Measurements from ENCODE around the gene WNT16. TPM values are rescaled to one million over a fixed set of nuclear protein-coding genes. Genes with fewer than 3 reads are reported as not detected.

The WNT16 gene
- polyA plus RNA-seq, 3 donors = not detected

DNA sequence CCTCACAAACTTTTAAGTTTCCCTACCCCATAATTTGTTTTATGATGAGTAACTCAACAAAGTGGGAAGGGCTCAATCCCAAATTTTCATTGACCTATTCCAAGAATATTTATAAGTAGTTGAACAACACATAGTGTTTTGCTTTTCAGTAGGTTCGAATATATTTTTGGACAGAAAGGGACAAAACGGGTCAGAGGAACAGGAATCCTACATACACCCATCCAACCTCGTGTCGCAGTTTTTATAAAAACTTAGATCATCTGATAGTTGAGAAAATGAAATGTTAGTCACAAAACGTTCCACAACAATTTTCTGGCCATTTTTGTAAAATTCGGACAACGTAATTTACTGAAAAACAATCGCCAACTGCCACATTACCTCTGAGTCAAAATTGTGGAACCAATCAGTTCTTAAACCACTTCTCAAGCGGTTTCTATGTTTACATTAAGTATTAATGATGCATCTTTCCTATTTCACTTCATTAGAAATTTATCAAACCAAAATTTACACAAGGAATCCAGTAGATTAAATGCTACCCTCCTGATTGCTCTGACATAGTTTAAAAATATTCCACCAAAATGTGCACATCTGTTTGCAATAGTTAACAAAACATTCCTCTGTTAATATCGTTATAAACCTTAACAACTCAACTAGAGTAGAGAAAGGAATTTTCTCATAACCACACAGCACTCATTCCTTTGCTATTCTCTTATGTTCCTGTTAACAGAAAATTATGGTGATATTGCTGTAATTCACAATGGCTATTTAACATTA is 6.3 kb downstream of the WNT16 start:
- no peak overlapping the region for H3K27ac ChIP-seq (ENCODE audit: low read depth, low read length)
- WGBS, 3 donors = 79 to 90% (median 88%) methylated on average over 10 of the region's 10 CpGs

- no peak overlapping the region for H3K27ac ChIP-seq (ENCODE audit: low read depth, low read length)
- WGBS, 3 donors = 74 to 82% (median 74%) methylated on average over 3 of the region's 3 CpGs
Measured at GRCh38 chr7:121336579-121336978, 7.8 kb downstream of the WNT16 start.

- no peak overlapping the region for H3K27ac ChIP-seq (ENCODE audit: low read depth, low read length)
- 9 to 23% (median 18%) methylated on average over 3 of the region's 3 CpGs for WGBS, 3 donors
Measured at GRCh38 chr7:121337398-121337797, 8.6 kb downstream of the WNT16 start.

DNA sequence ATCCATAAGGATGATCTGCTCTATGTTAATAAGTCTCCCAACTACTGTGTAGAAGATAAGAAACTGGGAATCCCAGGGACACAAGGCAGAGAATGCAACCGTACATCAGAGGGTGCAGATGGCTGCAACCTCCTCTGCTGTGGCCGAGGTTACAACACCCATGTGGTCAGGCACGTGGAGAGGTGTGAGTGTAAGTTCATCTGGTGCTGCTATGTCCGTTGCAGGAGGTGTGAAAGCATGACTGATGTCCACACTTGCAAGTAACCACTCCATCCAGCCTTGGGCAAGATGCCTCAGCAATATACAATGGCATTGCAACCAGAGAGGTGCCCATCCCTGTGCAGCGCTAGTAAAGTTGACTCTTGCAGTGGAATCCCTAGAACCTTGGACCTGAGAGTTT is 10.3 kb downstream of the WNT16 start:
- no peak overlapping the region for H3K27ac ChIP-seq (ENCODE audit: low read depth, low read length)
- 60 to 70% (median 63%) methylated on average over 5 of the region's 5 CpGs for WGBS, 3 donors

DNA sequence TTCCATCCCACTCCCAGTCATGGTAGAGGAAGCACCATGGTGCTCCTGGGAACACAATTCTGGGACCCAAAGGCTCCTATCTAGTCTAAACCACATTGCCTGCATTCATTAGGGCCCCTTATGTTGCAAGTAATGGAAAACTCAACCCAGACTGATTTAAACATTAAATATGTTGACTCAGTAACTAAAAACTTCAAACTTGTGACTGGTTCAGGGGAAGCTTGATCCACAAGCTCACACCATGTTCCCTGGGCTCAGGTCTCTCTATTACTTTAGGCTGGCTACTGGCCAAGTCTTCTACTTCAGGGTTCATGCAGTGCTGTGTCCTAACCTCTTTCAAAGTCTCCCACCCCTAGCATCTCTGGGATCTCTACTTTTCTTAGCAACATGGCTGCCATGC is 13.1 kb downstream of the WNT16 start:
- no peak overlapping the region for H3K27ac ChIP-seq (ENCODE audit: low read depth, low read length)

- H3K27ac ChIP-seq (ENCODE audit: low read depth, low read length) = no peak overlapping the region
- 90 to 92% (median 91%) methylated on average over 4 of the region's 4 CpGs for WGBS, 3 donors
Measured at GRCh38 chr7:121342631-121343030, 13.8 kb downstream of the WNT16 start.

GRCh38 chr7:121343302-121343701 is 14.5 kb downstream of the WNT16 start:
- no peak overlapping the region for H3K27ac ChIP-seq (ENCODE audit: low read depth, low read length)
- 78 to 86% (median 81%) methylated on average over 3 of the region's 3 CpGs for WGBS, 3 donors

DNA sequence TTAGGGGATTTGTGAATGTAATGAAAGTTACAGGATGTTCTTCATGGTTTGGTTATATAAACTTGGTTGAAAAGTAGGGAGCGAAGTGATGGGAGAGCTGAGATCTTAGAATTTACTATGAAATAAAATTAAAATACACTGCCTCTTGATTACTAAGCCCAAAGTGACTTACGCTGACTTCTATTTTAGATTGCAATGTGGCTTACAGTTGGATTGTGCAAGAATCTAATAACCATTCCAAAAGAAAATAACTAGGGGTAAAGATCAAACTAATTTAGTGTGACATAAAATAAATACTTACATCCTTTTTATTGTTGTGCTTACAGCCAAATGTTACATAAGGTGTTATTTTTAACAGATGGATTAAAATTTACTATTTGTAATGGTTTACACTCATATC is 15.3 kb downstream of the WNT16 start:
- 75 to 93% (median 88%) methylated on average over 2 of the region's 2 CpGs for WGBS, 3 donors
- H3K27ac ChIP-seq (ENCODE audit: low read depth, low read length) = no peak overlapping the region

DNA sequence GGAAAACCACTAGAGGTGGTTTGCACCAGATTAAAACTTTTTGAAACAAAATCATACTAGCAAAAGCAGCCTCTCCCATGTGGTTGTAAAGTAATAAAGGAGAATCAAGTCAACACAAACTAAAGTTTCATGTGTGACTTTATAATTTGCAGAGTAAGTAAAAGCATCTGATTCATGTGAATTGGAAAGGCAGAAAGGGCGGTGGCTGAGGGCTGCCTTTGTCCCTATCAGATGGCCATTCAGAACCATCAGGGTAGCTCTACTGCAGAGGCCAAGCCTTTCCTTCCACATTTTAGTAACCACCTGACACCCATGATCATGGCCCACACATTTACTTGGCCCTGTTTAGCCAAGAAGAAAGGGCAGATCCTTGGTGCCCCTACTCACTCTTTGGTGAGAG is 15.7 kb downstream of the WNT16 start:
- H3K27ac ChIP-seq (ENCODE audit: low read depth, low read length) = no peak overlapping the region
- 84 to 95% (median 89%) methylated on average over 1 of the region's 1 CpG for WGBS, 3 donors

- H3K27ac ChIP-seq (ENCODE audit: low read depth, low read length) = no peak overlapping the region
Measured at GRCh38 chr7:121351682-121352081, 22.9 kb downstream of the WNT16 start.

DNA sequence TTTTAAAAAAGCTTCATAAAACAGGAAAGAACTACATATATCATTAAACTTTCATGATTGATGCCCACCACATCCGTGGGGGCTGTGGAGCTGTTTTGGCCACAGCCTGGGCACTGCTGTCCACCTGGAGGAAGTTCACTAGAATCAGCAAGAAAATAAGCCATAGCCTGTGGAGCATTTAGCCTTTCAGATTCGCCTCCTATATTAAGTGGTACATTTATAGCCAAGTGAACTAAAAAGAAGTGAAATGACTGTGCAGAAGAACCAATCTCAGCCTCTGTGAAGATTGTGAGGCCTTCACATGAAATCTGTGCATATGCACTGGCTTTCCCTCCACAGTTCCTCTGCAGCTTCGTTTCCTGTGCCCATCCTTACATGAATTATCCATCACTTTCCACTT is 23.5 kb downstream of the WNT16 start:
- H3K27ac ChIP-seq (ENCODE audit: low read depth, low read length) = no peak overlapping the region
- 66 to 81% (median 71%) methylated on average over 3 of the region's 3 CpGs for WGBS, 3 donors

- no peak overlapping the region for H3K27ac ChIP-seq (ENCODE audit: low read depth, low read length)
- WGBS, 3 donors = 62 to 94% (median 92%) methylated on average over 2 of the region's 2 CpGs
Measured at GRCh38 chr7:121355574-121355973, 26.8 kb downstream of the WNT16 start.

GRCh38 chr7:121360564-121360963 is 31.8 kb downstream of the WNT16 start:
- H3K27ac ChIP-seq (ENCODE audit: low read depth, low read length) = no peak overlapping the region
- 85 to 91% (median 89%) methylated on average over 5 of the region's 5 CpGs for WGBS, 3 donors

DNA sequence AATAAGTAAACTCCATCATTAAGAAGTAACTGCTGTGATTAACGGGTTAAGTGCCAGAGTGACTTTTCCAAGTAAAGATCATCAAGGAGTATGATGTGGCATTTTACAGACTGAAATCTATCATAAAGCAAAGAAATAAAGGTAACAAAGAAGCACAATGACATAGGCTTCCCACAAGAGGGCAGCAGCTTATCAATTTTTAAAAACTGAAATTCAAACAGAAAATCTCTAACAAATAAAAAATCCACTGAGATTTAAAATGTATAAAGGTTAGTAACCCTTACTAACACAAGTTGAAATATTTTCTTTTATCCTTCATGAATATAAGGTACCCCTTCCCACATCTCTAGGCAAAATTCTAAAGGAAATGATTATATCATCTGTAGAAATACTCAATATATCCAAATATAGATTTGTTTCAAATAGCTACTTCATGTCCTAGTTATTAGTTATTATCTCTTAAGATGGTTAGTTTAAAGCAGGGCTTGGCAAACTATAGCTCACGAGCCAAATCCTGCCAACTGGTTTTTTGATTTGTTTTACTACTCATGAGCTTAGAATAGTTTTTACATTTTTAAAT is 38.1 kb downstream of the WNT16 start:
- WGBS, 3 donors = 31 to 55% (median 38%) methylated on average over 2 of the region's 2 CpGs
- H3K27ac ChIP-seq (ENCODE audit: low read depth, low read length) = no peak overlapping the region

- H3K27ac ChIP-seq (ENCODE audit: low read depth, low read length) = no peak overlapping the region
- WGBS, 3 donors = 31 to 52% (median 41%) methylated on average over 2 of the region's 2 CpGs
Measured at GRCh38 chr7:121369462-121369861, 40.7 kb downstream of the WNT16 start.

DNA sequence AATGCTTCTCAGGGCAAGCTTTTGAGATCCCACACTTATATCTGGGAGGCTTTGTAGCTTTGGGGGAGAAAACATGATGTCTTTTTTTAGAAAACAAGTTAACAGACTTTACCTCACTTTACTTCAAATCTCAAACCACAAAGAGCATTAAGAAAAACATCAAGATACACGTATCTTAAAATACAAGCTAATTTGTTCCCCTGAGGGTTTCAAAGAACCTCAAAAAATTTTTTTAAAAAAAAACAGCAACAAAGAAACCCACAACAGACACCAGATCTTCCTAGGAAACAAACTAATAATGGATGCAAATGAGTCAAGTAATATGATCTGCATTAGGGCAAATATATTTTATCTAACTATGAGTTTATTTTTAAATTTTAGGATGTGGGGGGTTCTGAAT is 42.6 kb downstream of the WNT16 start:
- WGBS, 3 donors = 69 to 79% (median 72%) methylated on average over 1 of the region's 1 CpG
- no peak overlapping the region for H3K27ac ChIP-seq (ENCODE audit: low read depth, low read length)

GRCh38 chr7:121371883-121372282 is 43.1 kb downstream of the WNT16 start:
- WGBS, 3 donors = 69 to 72% (median 72%) methylated on average over 2 of the region's 2 CpGs
- no peak overlapping the region for H3K27ac ChIP-seq (ENCODE audit: low read depth, low read length)

GRCh38 chr7:121372376-121373010 is 43.7 kb downstream of the WNT16 start:
- H3K27ac ChIP-seq (ENCODE audit: low read depth, low read length) = no peak overlapping the region
- 84 to 92% (median 89%) methylated on average over 2 of the region's 2 CpGs for WGBS, 3 donors

DNA sequence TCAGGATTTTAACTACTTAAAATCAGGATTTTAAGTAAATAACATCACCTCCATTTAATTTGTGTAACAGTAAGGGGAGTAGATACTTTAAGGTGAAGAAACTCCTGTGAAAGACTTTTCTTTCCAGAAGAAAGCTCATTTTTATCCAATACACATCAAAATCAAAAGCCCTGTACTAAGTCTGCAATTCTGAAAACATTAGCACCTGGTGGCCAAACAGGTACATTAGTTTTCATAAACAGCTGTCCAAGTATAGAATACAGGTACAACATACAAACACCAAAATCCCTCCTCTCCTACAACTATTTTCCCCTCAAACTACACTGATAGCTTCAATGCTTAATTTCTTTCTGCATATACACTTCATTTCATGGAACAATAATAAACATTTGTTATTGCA is 44.4 kb downstream of the WNT16 start:
- no peak overlapping the region for H3K27ac ChIP-seq (ENCODE audit: low read depth, low read length)

- H3K27ac ChIP-seq (ENCODE audit: low read depth, low read length) = no peak overlapping the region
- WGBS, 3 donors = 91 to 100% (median 93%) methylated on average over 2 of the region's 2 CpGs
Measured at GRCh38 chr7:121376979-121377378, 48.2 kb downstream of the WNT16 start.

Data from adipose tissue (tissue), 3 donors.